Parathyroid adenoma (tissue), 2 donors: Measurements from ENCODE around the gene KCTD3.

Experiments used
- H2AFZ ChIP-seq: fragments of 300-600 bp; sonication (generic); one replicate; pipeline ENCODE4 v1.7.0; 2017; ENCODE audit warnings: antibody characterized with exemption, mild to moderate bottlenecking
- H3K27ac ChIP-seq: fragments of 300-600 bp; sonication (generic); one replicate; pipeline ENCODE4 v1.7.0; 2017
- H3K27me3 ChIP-seq: fragments of 300-600 bp; sonication (generic); one replicate; pipeline ENCODE4 v1.7.0; 2017; ENCODE audit warnings: low read length; ENCODE audit not compliant: control insufficient read depth, insufficient read depth
- H3K36me3 ChIP-seq: fragments of 300-600 bp; sonication (generic); one replicate; pipeline ENCODE4 v1.7.0; 2017; ENCODE audit warnings: low read length; ENCODE audit not compliant: control insufficient read depth, insufficient read depth
- H3K4me1 ChIP-seq: fragments of 300-600 bp; sonication (generic); one replicate; pipeline ENCODE4 v1.7.0; 2017; ENCODE audit warnings: control low read depth
- H3K4me2 ChIP-seq: fragments of 300-600 bp; sonication (generic); one replicate; pipeline ENCODE4 v1.7.0; 2017; ENCODE audit warnings: low read length
- H3K4me3 ChIP-seq: fragments of 300-600 bp; sonication (generic); one replicate; pipeline ENCODE4 v1.7.0; 2017; ENCODE audit warnings: low read depth, low read length
- H3K79me2 ChIP-seq: fragments of 300-600 bp; sonication (generic); one replicate; pipeline ENCODE4 v1.7.0; 2017; ENCODE audit warnings: control low read depth
- H3K9ac ChIP-seq: fragments of 300-600 bp; sonication (generic); one replicate; pipeline ENCODE4 v1.7.0; 2017; ENCODE audit warnings: mild to moderate bottlenecking
- H3K9me3 ChIP-seq: fragments of 300-600 bp; sonication (generic); one replicate; pipeline ENCODE4 v1.7.0; 2017; ENCODE audit warnings: low read length; ENCODE audit not compliant: control insufficient read depth
- CTCF ChIP-seq: fragments of 300-600 bp; sonication (generic); IDR thresholded peaks from one replicate; pipeline ENCODE4 v1.7.0; 2017; ENCODE audit warnings: antibody characterized with exemption, mild to moderate bottlenecking
- donor health status: primary hyperparathyroidism.

Gene KCTD3

DNA sequence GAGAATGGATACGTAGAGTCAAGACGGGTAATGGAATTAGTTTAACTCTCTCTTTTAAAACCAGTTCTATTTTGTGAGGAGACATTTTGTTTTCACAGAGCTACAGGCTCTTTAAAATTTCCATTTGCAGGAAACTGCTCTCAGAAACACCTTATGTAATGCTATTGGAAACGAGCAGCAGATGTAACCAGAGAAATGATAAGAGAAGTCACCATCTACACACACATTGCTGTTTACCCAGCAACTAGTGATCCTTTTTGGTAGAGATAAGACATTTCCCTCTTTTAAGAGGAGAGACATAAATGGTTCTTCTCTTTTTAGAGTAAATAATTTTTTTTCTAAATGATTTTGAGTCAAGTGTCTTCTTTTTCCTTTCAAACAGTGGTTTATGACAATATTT, 80.6 kb downstream of the KCTD3 start:
- Histone ChIP-seq H3K79me2 (no peaks in the 10 kb centered on the region), H3K4me1 (no peaks in the 10 kb centered on the region), H3K36me3 (no peaks in the 10 kb centered on the region), H3K4me3 (no peak overlapping the region), H3K27me3 (no peaks in the 10 kb centered on the region), H2AFZ (no peak overlapping the region), H3K4me2 (no peak overlapping the region), H3K27ac (no peak overlapping the region), H3K9me3 (no peaks in the 10 kb centered on the region), H3K9ac (no peak overlapping the region)
- no peak for TF ChIP-seq CTCF

- H3K9me3 ChIP-seq = no peaks in the 10 kb centered on the region
- no peaks in the 10 kb centered on the region for H3K36me3 ChIP-seq
These were observed 81.9 kb downstream of the KCTD3 start for GRCh38 chr1:215648957-215649356.

GRCh38 chr1:215650446-215651149, 83.5 kb downstream of the KCTD3 start:
- H3K27ac ChIP-seq = no peak overlapping the region
- no peak for TF ChIP-seq CTCF

More at GRCh38 chr1:215648957-215649356, 81.9 kb downstream of the KCTD3 start:
- no peak for TF ChIP-seq CTCF
- Histone ChIP-seq H3K9ac (no peak overlapping the region), H3K4me2 (no peak overlapping the region), H3K4me1 (no peaks in the 10 kb centered on the region), H3K27me3 (no peaks in the 10 kb centered on the region), H2AFZ (no peak overlapping the region), H3K4me3 (no peak overlapping the region), H3K79me2 (no peaks in the 10 kb centered on the region), H3K27ac (no peak overlapping the region)

DNA sequence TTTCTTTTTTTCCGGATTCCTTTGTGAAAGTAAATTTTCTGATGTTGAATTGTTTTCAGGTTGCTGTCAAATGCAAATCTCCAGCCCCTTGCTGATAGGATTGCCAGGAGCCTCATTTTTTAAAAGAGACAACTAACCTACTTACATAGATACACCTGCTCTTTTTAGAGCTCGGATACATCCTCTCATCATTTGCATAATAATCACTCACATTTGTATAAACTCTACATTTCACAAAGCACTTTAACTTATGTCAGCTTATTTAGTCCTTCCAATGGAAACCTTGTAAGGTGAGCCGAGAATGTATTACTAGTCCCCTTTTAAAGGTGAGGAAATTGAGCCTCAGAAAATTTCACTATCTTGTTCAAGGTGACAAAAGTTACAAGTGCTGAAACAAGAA, 84.8 kb downstream of the KCTD3 start:
- H3K27ac ChIP-seq = no peak overlapping the region
- H3K9me3 ChIP-seq = no peaks in the 10 kb centered on the region
- H3K4me1 ChIP-seq = no peaks in the 10 kb centered on the region
- no peaks in the 10 kb centered on the region for H3K36me3 ChIP-seq
- H3K9ac ChIP-seq = no peak overlapping the region
- no peak overlapping the region for H3K4me3 ChIP-seq
- H3K4me2 ChIP-seq = no peak overlapping the region
- H3K27me3 ChIP-seq = no peaks in the 10 kb centered on the region
- no peak for TF ChIP-seq CTCF
- no peak overlapping the region for H2AFZ ChIP-seq
- no peaks in the 10 kb centered on the region for H3K79me2 ChIP-seq

More at GRCh38 chr1:215650446-215651149, 83.5 kb downstream of the KCTD3 start:
- Histone ChIP-seq H3K4me2 (no peak overlapping the region), H3K36me3 (no peaks in the 10 kb centered on the region), H3K79me2 (no peaks in the 10 kb centered on the region), H2AFZ (no peak overlapping the region), H3K27me3 (no peaks in the 10 kb centered on the region), H3K9me3 (no peaks in the 10 kb centered on the region), H3K4me3 (no peak overlapping the region), H3K9ac (no peak overlapping the region), H3K4me1 (no peaks in the 10 kb centered on the region)

- H3K27me3 ChIP-seq = no peaks in the 10 kb centered on the region
- no peak overlapping the region for H2AFZ ChIP-seq
- no peak overlapping the region for H3K9ac ChIP-seq
- H3K79me2 ChIP-seq = no peaks in the 10 kb centered on the region
- H3K36me3 ChIP-seq = no peaks in the 10 kb centered on the region
- H3K4me3 ChIP-seq = no peak overlapping the region
- no peak overlapping the region for H3K27ac ChIP-seq
- H3K4me1 ChIP-seq = no peaks in the 10 kb centered on the region
- H3K9me3 ChIP-seq = no peaks in the 10 kb centered on the region
- TF ChIP-seq CTCF = no peak
- no peak overlapping the region for H3K4me2 ChIP-seq
These were observed 85.3 kb downstream of the KCTD3 start for GRCh38 chr1:215652371-215652770.
